ENCODE results near the gene NAA50. TPM values are rescaled to one million over a fixed set of nuclear protein-coding genes. Genes with fewer than 3 reads are reported as not detected.

The NAA50 gene
- total RNA-seq, 4 donors from 2014 or later: 86.1 to 223 (median 126) TPM

DNA sequence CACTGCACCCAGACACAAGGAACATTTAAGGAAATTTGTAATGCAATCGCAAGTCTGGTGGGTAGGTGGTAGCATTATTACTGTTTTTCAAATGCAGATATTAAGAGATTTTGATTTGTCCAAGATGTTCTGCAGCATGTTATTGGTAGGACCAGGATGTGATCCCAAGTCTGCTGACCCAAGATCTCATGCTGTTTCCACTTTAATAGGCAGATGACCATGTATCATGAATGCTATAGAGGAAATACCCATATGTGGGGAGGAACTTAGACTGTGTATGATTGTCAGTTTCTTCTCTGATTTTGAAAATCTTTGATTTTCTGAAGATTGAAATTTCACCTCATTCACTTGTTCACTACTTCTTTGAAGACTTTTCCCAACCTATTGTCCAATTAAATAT lies 29.5 kb upstream of the NAA50 start:
- TF ChIP-seq, protein P1, sequence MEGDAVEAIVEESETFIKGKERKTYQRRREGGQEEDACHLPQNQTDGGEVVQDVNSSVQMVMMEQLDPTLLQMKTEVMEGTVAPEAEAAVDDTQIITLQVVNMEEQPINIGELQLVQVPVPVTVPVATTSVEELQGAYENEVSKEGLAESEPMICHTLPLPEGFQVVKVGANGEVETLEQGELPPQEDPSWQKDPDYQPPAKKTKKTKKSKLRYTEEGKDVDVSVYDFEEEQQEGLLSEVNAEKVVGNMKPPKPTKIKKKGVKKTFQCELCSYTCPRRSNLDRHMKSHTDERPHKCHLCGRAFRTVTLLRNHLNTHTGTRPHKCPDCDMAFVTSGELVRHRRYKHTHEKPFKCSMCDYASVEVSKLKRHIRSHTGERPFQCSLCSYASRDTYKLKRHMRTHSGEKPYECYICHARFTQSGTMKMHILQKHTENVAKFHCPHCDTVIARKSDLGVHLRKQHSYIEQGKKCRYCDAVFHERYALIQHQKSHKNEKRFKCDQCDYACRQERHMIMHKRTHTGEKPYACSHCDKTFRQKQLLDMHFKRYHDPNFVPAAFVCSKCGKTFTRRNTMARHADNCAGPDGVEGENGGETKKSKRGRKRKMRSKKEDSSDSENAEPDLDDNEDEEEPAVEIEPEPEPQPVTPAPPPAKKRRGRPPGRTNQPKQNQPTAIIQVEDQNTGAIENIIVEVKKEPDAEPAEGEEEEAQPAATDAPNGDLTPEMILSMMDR (IDR thresholded peaks at IDR 0.05; ENCODE audit: low read depth): no peak

DNA sequence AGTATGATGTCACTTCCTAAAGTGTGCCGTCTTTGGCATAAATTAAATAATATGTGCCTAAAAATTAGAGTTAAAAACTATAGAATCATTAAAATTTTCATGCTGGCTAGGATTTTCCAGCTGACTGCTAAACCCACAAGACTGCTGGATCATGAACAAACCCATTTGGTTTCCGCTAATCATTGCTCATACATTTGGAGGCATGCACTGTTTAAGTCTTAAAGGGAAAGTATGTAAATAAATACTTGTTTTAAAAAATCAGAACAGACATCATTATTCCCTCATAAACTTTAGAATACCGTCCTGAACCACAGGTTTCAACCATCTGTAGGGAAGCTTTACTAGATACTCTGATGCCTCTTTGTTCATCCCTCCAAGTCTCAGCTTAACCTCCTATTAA lies 27.3 kb upstream of the NAA50 start:
- TF ChIP-seq, protein P1 (IDR thresholded peaks at IDR 0.05; ENCODE audit: low read depth): no peak

DNA sequence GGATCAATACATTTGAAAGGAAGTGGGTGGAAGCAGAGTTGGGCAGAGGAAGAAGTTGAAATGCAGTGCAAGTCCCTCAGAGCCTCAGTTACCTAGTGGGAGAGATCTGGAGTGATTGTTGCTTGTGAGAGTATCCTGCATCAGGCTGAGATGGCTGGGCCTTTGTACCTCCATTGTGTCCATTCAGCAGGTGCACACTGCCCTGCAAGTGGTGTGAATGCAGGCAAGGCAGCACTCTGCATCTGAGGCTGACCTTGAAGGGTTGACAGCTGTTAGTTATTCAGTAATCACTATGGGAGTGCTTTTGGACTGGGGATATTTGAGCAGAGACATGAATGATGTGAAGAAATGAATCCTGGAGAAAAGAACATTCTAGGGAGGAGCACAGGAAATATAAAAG lies 25.9 kb upstream of the NAA50 start:
- TF ChIP-seq, protein P1 (IDR thresholded peaks at IDR 0.05; ENCODE audit: low read depth): no peak

DNA sequence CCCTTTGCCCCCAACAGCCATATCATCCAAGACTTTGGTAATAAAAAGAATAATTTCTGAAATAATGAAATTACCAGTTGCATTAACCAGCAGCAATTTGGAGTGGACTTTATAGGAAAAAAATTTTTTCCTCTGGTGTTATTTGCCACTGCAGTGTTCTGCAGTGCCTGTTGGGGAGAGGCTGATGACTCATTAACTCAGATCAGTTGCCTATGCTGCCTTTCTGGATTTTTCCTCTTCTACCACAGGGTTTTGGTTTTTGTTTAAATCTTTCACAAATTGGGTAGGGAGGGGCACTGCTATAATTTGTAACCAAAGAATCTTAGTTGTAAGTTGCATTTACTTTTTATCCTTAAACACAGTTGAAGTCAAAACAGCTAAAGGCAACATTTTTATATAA lies 23.5 kb upstream of the NAA50 start:
- TF ChIP-seq, protein P1 (IDR thresholded peaks at IDR 0.05; ENCODE audit: low read depth): no peak

DNA sequence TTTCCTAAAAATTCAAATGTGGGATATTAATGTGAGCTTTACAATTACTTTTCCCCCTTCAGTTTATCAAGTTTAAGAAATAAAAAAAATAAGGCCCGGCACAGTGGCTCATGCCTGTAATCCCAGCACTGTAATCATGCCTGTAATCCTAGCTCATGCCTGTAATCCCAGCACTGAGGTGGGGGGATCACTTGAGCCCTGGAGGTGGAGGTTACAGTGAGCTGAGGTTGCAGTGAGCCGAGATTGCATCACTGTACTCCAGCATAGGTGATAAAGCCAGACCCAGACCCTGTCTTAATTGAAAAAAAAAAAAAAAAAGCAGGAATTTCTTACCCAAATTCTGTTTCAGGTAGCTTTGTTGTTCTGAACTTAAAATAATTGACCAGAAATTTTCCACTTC lies 18.6 kb upstream of the NAA50 start:
- TF ChIP-seq, protein P1 (IDR thresholded peaks at IDR 0.05; ENCODE audit: low read depth): no peak

- TF ChIP-seq, protein P1 (IDR thresholded peaks at IDR 0.05; ENCODE audit: low read depth): no peak
Observed at GRCh38 chr3:113758389-113759024, 12.5 kb upstream of the NAA50 start.

- TF ChIP-seq, protein P1 (IDR thresholded peaks at IDR 0.05; ENCODE audit: low read depth): no peak
Observed at GRCh38 chr3:113754494-113755159, 8.6 kb upstream of the NAA50 start.
